GM12878 (cell line): ENCODE results near the gene ADAMTS14. TPM values are rescaled to one million over a fixed set of nuclear protein-coding genes. Genes with fewer than 3 reads are reported as not detected.

Experiments used
- ATAC-seq: fragments of 200-7000 bp; cut with Tn5 transposase; 3 replicates; pipeline ENCODE4 v1.9.1; 2020; ENCODE audit warnings: mild to moderate bottlenecking, moderate library complexity
- BruUV-seq: library from RNA; stranded (reverse); fragments of 400-500 nt; replicated peaks from 2 replicates; lab custom pipeline; 2021; lab: Mats Ljungman, UMichigan
- CTCF ChIA-PET: fragments of 300-600 bp; sonication (Branson Sonifier 250); formaldehyde crosslinking; extraction: SDS; loops from one replicate; lab custom pipeline; 2021; ENCODE audit warnings: inconsistent platforms; lab: Yijun Ruan, JAX
- POLR2A ChIA-PET: fragments of 350-600 bp; formaldehyde crosslinking; extraction: SDS; loops from one replicate; lab custom pipeline; 2021; ENCODE audit warnings: inconsistent platforms; lab: Charles Lee
- RAD21 ChIA-PET: fragments of 300-600 bp; sonication (Branson Sonifier 250); formaldehyde crosslinking; loops from one replicate; lab custom pipeline; 2023; ENCODE audit warnings: antibody characterized with exemption; ENCODE audit not compliant: unreplicated experiment; lab: Charles Lee
- SMC1A ChIA-PET: fragments of 300-600 bp; sonication (Branson Sonifier 250); formaldehyde crosslinking; loops from one replicate; lab custom pipeline; 2023; ENCODE audit not compliant: unreplicated experiment, uncharacterized antibody; lab: Charles Lee
- DNase-seq: peaks from one replicate; pipeline ENCODE4 v3.0.0-alpha.2; 2011; ENCODE audit warnings: low read depth, low spot score
- FAIRE-seq: peaks from 3 replicates; lab custom pipeline; 2011; peaks lifted over from hg19 to GRCh38; lab: Jason Lieb, UNC
- H2AFZ ChIP-seq: 2 replicates; pipeline ENCODE4 v1.6.0; 2011; ENCODE audit warnings: low read depth, low read length, control low read depth; ENCODE audit not compliant: control insufficient read depth
- H3K27ac ChIP-seq: 2 replicates; pipeline ENCODE4 v1.5.1; 2011; ENCODE audit warnings: control low read depth; ENCODE audit not compliant: control insufficient read depth, insufficient read depth
- H3K27me3 ChIP-seq, 2 experiments: replicated peaks in 1 of 2; 2 replicates each; pipeline versions ENCODE4 v1.6.0 to v1.6.1; 2011; ENCODE audit warnings: low read length in 1 of 2; ENCODE audit not compliant: control insufficient read depth in 2 of 2, insufficient read depth in 2 of 2
- H3K36me3 ChIP-seq, 2 experiments: 2 replicates each; pipeline ENCODE4 v1.5.1; 2011; ENCODE audit warnings: low read length in 1 of 2; ENCODE audit not compliant: control insufficient read depth in 2 of 2, insufficient read depth in 2 of 2
- H3K4me1 ChIP-seq: 2 replicates; pipeline ENCODE4 v1.6.1; 2011; ENCODE audit warnings: mild to moderate bottlenecking, low read length, moderate library complexity, mixed read lengths; ENCODE audit not compliant: control insufficient read depth, insufficient read depth
- H3K4me2 ChIP-seq: 2 replicates; pipeline ENCODE4 v1.6.0; 2011; ENCODE audit warnings: control low read depth; ENCODE audit not compliant: control insufficient read depth, insufficient read depth
- H3K4me3 ChIP-seq: fragments of 200-600 bp; sonication (generic); 2 replicates; pipeline ENCODE4 v1.5.1; 2016
- H3K79me2 ChIP-seq: 2 replicates; pipeline ENCODE4 v1.6.0; 2011; ENCODE audit warnings: low read length; ENCODE audit not compliant: control insufficient read depth, insufficient read depth
- H3K9ac ChIP-seq: 2 replicates; pipeline ENCODE4 v1.8.0; 2011; ENCODE audit warnings: low read length, control low read depth, mixed read lengths; ENCODE audit not compliant: control insufficient read depth, insufficient read depth
- H3K9me3 ChIP-seq: replicated peaks from 3 replicates; pipeline ENCODE4 v1.5.1; 2011; ENCODE audit warnings: mild to moderate bottlenecking, low read length; ENCODE audit not compliant: control insufficient read depth, insufficient read depth
- H4K20me1 ChIP-seq: 2 replicates; pipeline ENCODE4 v1.6.0; 2011; ENCODE audit not compliant: control insufficient read depth, insufficient read depth
- ATF7 ChIP-seq: fragments of 450-650 bp; IDR thresholded peaks from 2 replicates; pipeline ENCODE4 v1.6.1; 2016; ENCODE audit warnings: low read depth, mild to moderate bottlenecking
- CBFB ChIP-seq: IDR thresholded peaks from 2 replicates; pipeline ENCODE4 v1.6.1; 2016; ENCODE audit warnings: antibody characterized with exemption, low read depth
- EGR1 ChIP-seq, 2 experiments: IDR thresholded peaks; 1 replicate in 1 of 2; 2 replicates in 1 of 2; pipeline ENCODE4 v1.6.1; 2011 to 2012; ENCODE audit warnings: low read depth in 2 of 2, low read length in 2 of 2, borderline replicate concordance in 1 of 2, mild to moderate bottlenecking in 1 of 2, moderate library complexity in 1 of 2
- MLLT1 ChIP-seq: fragments of 450-650 bp; IDR thresholded peaks from 2 replicates; pipeline ENCODE4 v1.6.1; 2016; ENCODE audit warnings: mild to moderate bottlenecking
- MTA3 ChIP-seq: IDR thresholded peaks from 2 replicates; pipeline ENCODE4 v1.6.1; 2012; ENCODE audit warnings: low read length, inconsistent platforms, borderline replicate concordance
- NR2F1 ChIP-seq: fragments of 450-650 bp; conservative IDR thresholded peaks from 2 replicates; pipeline ENCODE4 v1.6.1; 2017; ENCODE audit warnings: mild to moderate bottlenecking
- RBBP5 ChIP-seq: fragments of 200-600 bp; sonication (generic); conservative IDR thresholded peaks from 2 replicates; pipeline ENCODE4 v1.6.1; 2016
- RELB ChIP-seq: fragments of 450-650 bp; IDR thresholded peaks from 2 replicates; pipeline ENCODE4 v1.6.1; 2017; ENCODE audit warnings: low read depth, mild to moderate bottlenecking, moderate library complexity
- SREBF1 ChIP-seq: IDR thresholded peaks from 2 replicates; pipeline ENCODE4 v1.6.1; 2012; ENCODE audit warnings: mild to moderate bottlenecking, low read length
- STAT3 ChIP-seq: IDR thresholded peaks from 2 replicates; pipeline ENCODE4 v1.6.1; 2011; ENCODE audit warnings: low read depth, low read length, improper control_type of control experiment
- ZBED1 ChIP-seq: IDR thresholded peaks from 2 replicates; pipeline ENCODE4 v1.6.1; 2016; ENCODE audit warnings: borderline replicate concordance
- ZNF274 ChIP-seq: IDR thresholded peaks from one replicate; pipeline ENCODE4 v1.8.0; 2011; ENCODE audit not compliant: insufficient read length, insufficient read depth
- WGBS: methylation state at CpG from one replicate; pipeline ENCODE4 v1.1.6; 2016; ENCODE audit warnings: low lambda C conversion rate; ENCODE audit not compliant: insufficient replicate concordance, insufficient coverage; ENCODE audit errors: missing lambda C conversion rate; 5-methylcytosine and 5-hydroxymethylcytosine counted together
- in situ Hi-C: fragments of 300-500 bp; cut with MboI; formaldehyde crosslinking; loops from 9 replicates; pipeline ENCODE4 v1.14.3; 2018; ENCODE audit warnings: mixed read lengths
- intact Hi-C: fragments of 100-400 bp; cut with micrococcal nuclease; formaldehyde crosslinking; loops from one replicate; pipeline ENCODE4 v1.14.2; 2022; ENCODE audit not compliant: unreplicated experiment
- polyA plus RNA-seq, 11 experiments: library from polyadenylated mRNA; depleted of rRNA in 4 of 11; unstranded in 6 of 11; stranded (reverse) in 5 of 11; fragments of >200 nt; fragmentation: Nextera tagmentation in 4 of 11; fragmentation: Illumina TruSeq in 1 of 11; extraction: Ambion mirVana in 4 of 11; extraction: Trizol in 1 of 11; gene quantifications; 1 replicate in 1 of 11; 2 replicates in 10 of 11; pipeline versions ENCODE4 v1.2.1 to v1.2.3, GENCODE V29; 2011 to 2016; ENCODE audit warnings: inconsistent platforms in 2 of 11, missing spikeins in 2 of 11, low read depth in 1 of 11
- total RNA-seq, 4 experiments: library from RNA; depleted of rRNA in 3 of 4; stranded (reverse); fragments of >200 nt in 3 of 4; fragmentation: Illumina TruSeq in 1 of 4; extraction: Trizol in 1 of 4; gene quantifications; 2 replicates each; pipeline versions ENCODE4 v1.2.1 to v1.2.3, GENCODE V29; 2013 to 2021

ADAMTS14 gene
- total and polyA plus RNA-seq, 10 of the 15 experiments (the other 5 are each of a cell fraction or from before 2014, with no cell fraction given) = 0.03 to 0.05 TPM; not detected in 8

- H4K20me1 ChIP-seq = no peaks in the 10 kb centered on the region
- ATAC-seq = no peak
- ChIA-PET CTCF (no interaction called here), RAD21 (no interaction called here), SMC1A (no interaction called here), POLR2A (no interaction called here)
- H3K4me3 ChIP-seq = no peak overlapping the region
- DNase-seq = no peak
- TF ChIP-seq STAT3 = no peak
- no peak for TF ChIP-seq SREBF1
- TF ChIP-seq MTA3 = no peak
- no peak for TF ChIP-seq ZNF274
- no peak for TF ChIP-seq ZBED1
- no peaks in the 10 kb centered on the region for H3K36me3 ChIP-seq
- FAIRE-seq = no peak
- H2AFZ ChIP-seq = no peak overlapping the region
- H3K27ac ChIP-seq = no peak overlapping the region
- no peak overlapping the region for H3K9ac ChIP-seq
- no peak overlapping the region for H3K4me2 ChIP-seq
- 6% methylated on average over 6 of the region's 6 CpGs for WGBS
- no peaks in the 10 kb centered on the region for H3K4me1 ChIP-seq
- H3K79me2 ChIP-seq = no peaks in the 10 kb centered on the region
- in situ Hi-C loops (no loop called here), intact Hi-C loops (no loop called here)
- H3K9me3 ChIP-seq = no peaks in the 10 kb centered on the region
- no peaks in the 10 kb centered on the region; a peak in 1 of 4 replicates for H3K27me3 ChIP-seq
- no TSS peak for BruUV-seq
Measured at GRCh38 chr10:70737250-70737649, 64.9 kb downstream of the ADAMTS14 start.

- DNase-seq = no peak
- TF ChIP-seq NR2F1 = no peak
- TF ChIP-seq RBBP5 = no peak
- no peak for TF ChIP-seq EGR1 (IDR thresholded peaks at IDR 0.05; ENCODE audit: borderline replicate concordance in 1 of 2, low read depth in 2 of 2, low read length in 2 of 2)
- TF ChIP-seq CBFB = no peak
- TF ChIP-seq RELB = no peak
- no peak for TF ChIP-seq MLLT1
- TF ChIP-seq ATF7 = no peak
- TF ChIP-seq, all 136 proteins: peak for 0
- SMC1A ChIA-PET = interaction anchor here (1.3 kb wide), 1 partner anchor 20 kb away, joined by 3 read pairs; no protein-coding TSS in a partner anchor
- ATAC-seq (peak; percentile 69), FAIRE-seq (no peak)
- intact Hi-C loops = no loop called here
- Histone ChIP-seq H2AFZ (no peak overlapping the region), H3K4me2 (no peak overlapping the region), H4K20me1 (no peaks in the 10 kb centered on the region), H3K9ac (no peak overlapping the region), H3K27ac (no peak overlapping the region), H3K79me2 (no peaks in the 10 kb centered on the region), H3K27me3 (no peaks in the 10 kb centered on the region; a peak in 1 of 4 replicates), H3K9me3 (no peaks in the 10 kb centered on the region), H3K36me3 (no peaks in the 10 kb centered on the region), H3K4me3 (no peak overlapping the region), H3K4me1 (no peaks in the 10 kb centered on the region)
- 68% methylated on average over 3 of the region's 3 CpGs for WGBS
- POLR2A ChIA-PET = interaction anchor here (0.6 kb wide), 2 partner anchors 274 to 378 kb away, joined by 3 to 6 read pairs; no protein-coding TSS in a partner anchor
- CTCF ChIA-PET = interaction anchor here (0.8 kb wide), 1 partner anchor 277 kb away, joined by 4 read pairs; no protein-coding TSS in a partner anchor
- RAD21 ChIA-PET = interaction anchor here (0.6 kb wide), 1 partner anchor 122 kb away, joined by 3 read pairs; no protein-coding TSS in a partner anchor
- in situ Hi-C loops = no loop called here
- no TSS peak for BruUV-seq
Measured at GRCh38 chr10:70738006-70738760, 65.9 kb downstream of the ADAMTS14 start.
